Pancreas (tissue), 10 donors: ENCODE data around the gene GRIN3A. TPM values are rescaled to one million over a fixed set of nuclear protein-coding genes. Genes with fewer than 3 reads are reported as not detected.
"Not testable (repeated sequence)": the region's sequence is repeated elsewhere in the genome, so short reads cannot be mapped to it uniquely, and the experiment has no call there.

ENCODE experiments used
- ATAC-seq, 4 donors: fragments of 200-7000 bp; cut with Tn5 transposase; one replicate each; pipeline versions ENCODE4 v1.8.0 to v1.9.1; 2020; ENCODE audit warnings: mild to moderate bottlenecking in 4 of 4, moderate library complexity in 4 of 4
- DNase-seq, 6 donors: peaks; one replicate each; pipeline ENCODE4 v3.0.0-alpha.2; 2020
- FAIRE-seq: peaks from 2 replicates; lab custom pipeline; 2012; peaks lifted over from hg19 to GRCh38; lab: Jason Lieb, UNC
- H3K27ac ChIP-seq, 4 donors: fragments of 200-600 bp; sonication (generic); 1 replicate in 3 of 4; 2 replicates in 1 of 4; pipeline versions ENCODE4 v1.5.0 to v1.8.0; 2020
- H3K27me3 ChIP-seq, 4 donors: fragments of 200-600 bp; one replicate each; pipeline ENCODE4 v1.8.0; 2021
- H3K36me3 ChIP-seq, 3 donors: fragments of 200-600 bp; sonication (generic) in 1 of 3; one replicate each; pipeline versions ENCODE4 v1.5.0 to v1.8.0; 2020 to 2021
- H3K4me1 ChIP-seq, 3 donors: fragments of 200-600 bp; one replicate each; pipeline ENCODE4 v1.8.0; 2021
- H3K4me3 ChIP-seq, 4 donors: fragments of 200-600 bp; sonication (generic) in 2 of 4; one replicate each; pipeline versions ENCODE4 v1.5.0 to v1.8.0; 2020 to 2021
- H3K9me3 ChIP-seq, 4 donors: fragments of 200-600 bp; one replicate each; pipeline ENCODE4 v1.8.0; 2021
- CTCF ChIP-seq, 4 donors: fragments of 200-600 bp; sonication (generic) in 3 of 4; IDR thresholded peaks; one replicate each; pipeline versions ENCODE4 v1.5.0 to v1.8.0; 2021; ENCODE audit warnings: antibody characterized with exemption in 4 of 4
- WGBS, 2 donors: extraction: QIAGEN DNeasy Blood & Tissue Kit; methylation state at CpG; one replicate each; pipeline ENCODE4 v1.1.7; 2013; 5-methylcytosine and 5-hydroxymethylcytosine counted together
- intact Hi-C, 3 donors: fragments of 100-400 bp; cut with DNase I; formaldehyde crosslinking; loops; one replicate each; pipeline versions ENCODE4 v1.11.1 to v1.14.2; 2022
- polyA plus RNA-seq, 2 donors: library from polyadenylated mRNA; stranded (reverse); fragments of 200-250 nt; gene quantifications; one replicate each; pipeline ENCODE4 v1.2.3, GENCODE V29; 2013
- total RNA-seq, 6 donors: library from RNA; stranded (reverse); fragmentation: NEBNext Ultra II Directional in 4 of 6; extraction: Animal tissue kit (Norgen Biotek cat#: 25700) in 4 of 6; gene quantifications; one replicate each; pipeline versions ENCODE4 v1.2.1 to v1.2.4, GENCODE V29; 2021 to 2023
- donor health status: healthy with polysubstance abuse.
- donor health status: DM: no; HTN: no; CAD: no; lungs with moderate emphysema.
- donor health status: DM: no; HTN: no; CAD: no.
- donor health status: control.
- donor health status: control.
- donor health status: Bipolar disorder and iron deficiency.
- donor health status: DM: yes; HTN: yes; CAD: no.
- donor health status: DM: no; HTN: no; CAD: no.
- donor health status: DM: no; HTN: no; CAD: no.
- donor health status: DM: yes; HTN: yes; CAD: no.

Gene GRIN3A
- total and polyA plus RNA-seq, 8 donors = under 0.01 to 0.09 (median 0.05) TPM; not detected in 2

GRCh38 chr9:101591787-101592446, 146.5 kb downstream of the GRIN3A start:
- TF ChIP-seq CTCF (IDR thresholded peaks at IDR 0.05) = no peak
- H3K27me3 ChIP-seq = no peaks in the 10 kb centered on the region
- DNase-seq = no peak
- intact Hi-C loops = no loop called here
- ATAC-seq = no peak
- no peak for FAIRE-seq
- no peaks in the 10 kb centered on the region for H3K36me3 ChIP-seq
- no peaks in the 10 kb centered on the region for H3K4me1 ChIP-seq
- H3K27ac ChIP-seq = no peak overlapping the region
- no peak overlapping the region for H3K4me3 ChIP-seq
- no peaks in the 10 kb centered on the region for H3K9me3 ChIP-seq

GRCh38 chr9:101590901-101591300, 147.5 kb downstream of the GRIN3A start:
- TF ChIP-seq CTCF (IDR thresholded peaks at IDR 0.05) = no peak
- no peaks in the 10 kb centered on the region for H3K9me3 ChIP-seq
- no peaks in the 10 kb centered on the region for H3K4me1 ChIP-seq
- H3K4me3 ChIP-seq = no peak overlapping the region
- intact Hi-C loops = no loop called here
- DNase-seq = no peak
- H3K27me3 ChIP-seq = no peaks in the 10 kb centered on the region
- H3K36me3 ChIP-seq = no peaks in the 10 kb centered on the region
- WGBS, 2 donors = 82 to 89% methylated on average over 3 of the region's 3 CpGs
- H3K27ac ChIP-seq = no peak overlapping the region
- no peak for FAIRE-seq
- ATAC-seq = no peak

- H3K4me1 ChIP-seq, intact Hi-C loops, H3K27me3 ChIP-seq, H3K27ac ChIP-seq, ATAC-seq, DNase-seq, H3K4me3 ChIP-seq, H3K9me3 ChIP-seq, H3K36me3 ChIP-seq, FAIRE-seq: not testable (repeated sequence)
- 84 to 89% methylated on average over 6 of the region's 6 CpGs for WGBS, 2 donors
Observed at GRCh38 chr9:101590074-101590473, 148.4 kb downstream of the GRIN3A start.

- Histone ChIP-seq H3K4me1 (no peaks in the 10 kb centered on the region), H3K4me3 (no peak overlapping the region), H3K9me3 (no peaks in the 10 kb centered on the region), H3K27ac (no peak overlapping the region), H3K27me3 (no peaks in the 10 kb centered on the region), H3K36me3 (no peaks in the 10 kb centered on the region)
- no peak for ATAC-seq
- no peak for TF ChIP-seq CTCF (IDR thresholded peaks at IDR 0.05)
- DNase-seq = no peak
- no peak for FAIRE-seq
- intact Hi-C loops = loop anchor here in 1 of 3 donors (10.0 kb wide), 1 partner anchor 57 kb away; no protein-coding TSS in a partner anchor
- WGBS, 2 donors = 73 to 84% methylated on average over 4 of the region's 4 CpGs
Observed at GRCh38 chr9:101587332-101588043, 151.0 kb downstream of the GRIN3A start.

GRCh38 chr9:101586651-101587050, 151.8 kb downstream of the GRIN3A start:
- no peak for FAIRE-seq

More at GRCh38 chr9:101586651-101587050, 151.8 kb downstream of the GRIN3A start:
- ATAC-seq (peak in 1 of 4 donors; percentile 44), DNase-seq (no peak)
- TF ChIP-seq CTCF (IDR thresholded peaks at IDR 0.05) = no peak
- no peaks in the 10 kb centered on the region for H3K36me3 ChIP-seq
- no peak overlapping the region for H3K4me3 ChIP-seq
- H3K27ac ChIP-seq = no peak overlapping the region
- intact Hi-C loops = loop anchor here in 1 of 3 donors (10.0 kb wide), 1 partner anchor 58 kb away; no protein-coding TSS in a partner anchor
- H3K9me3 ChIP-seq = no peaks in the 10 kb centered on the region
- WGBS, 2 donors = 62 to 90% methylated on average over 5 of the region's 5 CpGs
- H3K4me1 ChIP-seq = no peaks in the 10 kb centered on the region
- H3K27me3 ChIP-seq = no peaks in the 10 kb centered on the region
